C4-2B (cell line): Measurements from ENCODE around the gene PARK7.

Source experiments
- H3K27ac ChIP-seq: fragments of 450-650 bp; 2 replicates; pipeline ENCODE4 v1.5.1; 2017
- CTCF ChIP-seq: fragments of 450-650 bp; conservative IDR thresholded peaks from 2 replicates; pipeline ENCODE4 v1.5.1; 2017; ENCODE audit warnings: mild to moderate bottlenecking
- ZFX ChIP-seq: fragments of 450-650 bp; IDR thresholded peaks from 2 replicates; pipeline ENCODE4 v1.6.1; 2017

Gene PARK7

GRCh38 chr1:8022395-8023286 is 61.1 kb downstream of the PARK7 start:
- TF ChIP-seq CTCF (no peak), ZFX (no peak)
- peak overlapping the region; percentile 45 for H3K27ac ChIP-seq

- no peak for TF ChIP-seq ZFX
- TF ChIP-seq CTCF = no peak
- H3K27ac ChIP-seq = peak overlapping the region; percentile 45
These were observed 61.9 kb downstream of the PARK7 start for GRCh38 chr1:8023287-8023994.

- no peak overlapping the region; the same call in 1 of the 2 replicates for H3K27ac ChIP-seq
- TF ChIP-seq CTCF = no peak
- TF ChIP-seq ZFX = no peak
These were observed 62.4 kb downstream of the PARK7 start for GRCh38 chr1:8023995-8024313.

GRCh38 chr1:8024329-8024728 is 62.8 kb downstream of the PARK7 start:
- H3K27ac ChIP-seq = no peak overlapping the region
- no peak for TF ChIP-seq CTCF
- no peak for TF ChIP-seq ZFX

- peak overlapping the region; percentile 89 for H3K27ac ChIP-seq
- TF ChIP-seq CTCF = no peak
- no peak for TF ChIP-seq ZFX
These were observed 63.7 kb downstream of the PARK7 start for GRCh38 chr1:8025061-8025670.

- H3K27ac ChIP-seq = peak overlapping the region; percentile 89
These were observed 64.2 kb downstream of the PARK7 start for GRCh38 chr1:8025671-8026144.

More at GRCh38 chr1:8025671-8026144, 64.2 kb downstream of the PARK7 start:
- TF ChIP-seq ZFX = no peak; the same call in 1 of the 2 replicates
- TF ChIP-seq CTCF = no peak
